ENCODE results near the gene ZNF200.
A peak's percentile ranks its signal among the peaks of the same experiment; 100 is the strongest.
"Not testable (repeated sequence)": the region's sequence is repeated elsewhere in the genome, so short reads cannot be mapped to it uniquely, and the experiment has no call there.

Gene ZNF200

GRCh38 chr16:3234857-3235561 lies at the start of gene ZNF200:
Gene ZNF200, minus strand, starts transcription at chr16:3235158. Its CDS starts 1,403 bp downstream, at chr16:3233755.
- peak; percentile 95 for DNase-seq (ENCODE audit: insufficient read length, low spot score)
- peak; percentile 76 for FAIRE-seq

- DNase-seq (ENCODE audit: insufficient read length, low spot score) (no peak), FAIRE-seq (no peak)
These were observed 48.8 kb upstream of the ZNF200 start for GRCh38 chr16:3283543-3284447.

GRCh38 chr16:3282730-3283542 lies 48.0 kb upstream of the ZNF200 start, which contains the start of gene ZNF263:
Gene ZNF263, plus strand, starts transcription at chr16:3283491. Its CDS starts 328 bp downstream, at chr16:3283819.
- peak; percentile 71 for FAIRE-seq
- peak; percentile 96 for DNase-seq (ENCODE audit: insufficient read length, low spot score)

GRCh38 chr16:3282103-3282729 lies 47.3 kb upstream of the ZNF200 start:
- FAIRE-seq (no peak), DNase-seq (ENCODE audit: insufficient read length, low spot score) (peak; percentile 78)

- DNase-seq (ENCODE audit: insufficient read length, low spot score) (no peak), FAIRE-seq (no peak)
These were observed 46.4 kb upstream of the ZNF200 start for GRCh38 chr16:3281222-3281820.

- FAIRE-seq (no peak), DNase-seq (ENCODE audit: insufficient read length, low spot score) (no peak)
These were observed 41.7 kb upstream of the ZNF200 start for GRCh38 chr16:3276679-3277078.

- DNase-seq (ENCODE audit: insufficient read length, low spot score) (no peak), FAIRE-seq (no peak)
These were observed 40.0 kb upstream of the ZNF200 start for GRCh38 chr16:3274947-3275346.

GRCh38 chr16:3274490-3274889 lies 39.5 kb upstream of the ZNF200 start:
- no peak for DNase-seq (ENCODE audit: insufficient read length, low spot score)
- no peak for FAIRE-seq

GRCh38 chr16:3271281-3271680 lies 36.3 kb upstream of the ZNF200 start:
- DNase-seq (ENCODE audit: insufficient read length, low spot score); FAIRE-seq: not testable (repeated sequence)

GRCh38 chr16:3270718-3271117 lies 35.8 kb upstream of the ZNF200 start:
- FAIRE-seq; DNase-seq (ENCODE audit: insufficient read length, low spot score): not testable (repeated sequence)

GRCh38 chr16:3268294-3268693 lies 33.3 kb upstream of the ZNF200 start:
- DNase-seq (ENCODE audit: insufficient read length, low spot score): no peak

GRCh38 chr16:3266873-3267537 lies 32.0 kb upstream of the ZNF200 start:
- FAIRE-seq (no peak), DNase-seq (ENCODE audit: insufficient read length, low spot score) (peak; percentile 36)

More at GRCh38 chr16:3268294-3268693, 33.3 kb upstream of the ZNF200 start:
- FAIRE-seq: no peak

- peak; percentile 91 for FAIRE-seq
- peak; percentile 99 for DNase-seq (ENCODE audit: insufficient read length, low spot score)
These were observed 29.4 kb upstream of the ZNF200 start for GRCh38 chr16:3264137-3265036.

GRCh38 chr16:3262517-3262916 lies 27.6 kb upstream of the ZNF200 start:
- no peak for DNase-seq (ENCODE audit: insufficient read length, low spot score)
- no peak for FAIRE-seq

GRCh38 chr16:3259836-3260235 lies 24.9 kb upstream of the ZNF200 start:
- DNase-seq (ENCODE audit: insufficient read length, low spot score) (no peak), FAIRE-seq (no peak)

GRCh38 chr16:3256866-3257465 lies 22.0 kb upstream of the ZNF200 start:
- DNase-seq (ENCODE audit: insufficient read length, low spot score) (no peak), FAIRE-seq (no peak)

- FAIRE-seq (no peak), DNase-seq (ENCODE audit: insufficient read length, low spot score) (no peak)
These were observed 21.3 kb upstream of the ZNF200 start, which contains the start of gene MEFV for GRCh38 chr16:3256146-3256865. Gene MEFV, minus strand, starts transcription at chr16:3256633. Its CDS starts 46 bp downstream, at chr16:3256587.

Data from HTR-8/SVneo (cell line).